Neural cell (in vitro differentiated cells): ENCODE results near the gene TSPAN9. TPM values are rescaled to one million over a fixed set of nuclear protein-coding genes. Genes with fewer than 3 reads are reported as not detected.

Experiments
- H2AFZ ChIP-seq: fragments of 200-600, 300-800 bp; sonication (generic), shearing (Covaris generic); 2 replicates; pipeline ENCODE4 v1.6.0; 2014; ENCODE audit warnings: low read depth, mild to moderate bottlenecking, antibody characterized with exemption, low read length, moderate library complexity
- H3F3A ChIP-seq: fragments of 200-600 bp; shearing (Covaris generic); 2 replicates; pipeline ENCODE4 v1.6.1; 2016; ENCODE audit warnings: mild to moderate bottlenecking, moderate library complexity, mixed read lengths, antibody characterized with exemption, low read length; ENCODE audit not compliant: insufficient read depth, poor library complexity, severe bottlenecking
- H3K27ac ChIP-seq: fragments of 200-600, 300-800 bp; sonication (generic), shearing (Covaris generic); 2 replicates; pipeline ENCODE4 v1.5.1; 2014; ENCODE audit warnings: mild to moderate bottlenecking, low read length, moderate library complexity
- H3K27me3 ChIP-seq: fragments of 300-800, 200-600 bp; sonication (generic), shearing (Covaris generic); 2 replicates; pipeline ENCODE4 v1.6.0; 2014; ENCODE audit warnings: mild to moderate bottlenecking, low read depth, low read length, moderate library complexity; ENCODE audit not compliant: insufficient read depth
- H3K36me3 ChIP-seq: fragments of 300-800, 200-600 bp; sonication (generic), shearing (Covaris generic); 2 replicates; pipeline ENCODE4 v1.5.1; 2014; ENCODE audit warnings: mild to moderate bottlenecking, antibody characterized with exemption, low read length, moderate library complexity; ENCODE audit not compliant: insufficient read depth
- H3K4me2 ChIP-seq: fragments of 300-800, 200-600 bp; sonication (generic), shearing (Covaris generic); 2 replicates; pipeline ENCODE4 v1.6.0; 2014; ENCODE audit warnings: mild to moderate bottlenecking, low read length
- H3K4me3 ChIP-seq: fragments of 300-800, 200-600 bp; sonication (generic), shearing (Covaris generic); 2 replicates; pipeline ENCODE4 v1.5.1; 2014; ENCODE audit warnings: mild to moderate bottlenecking, low read length, moderate library complexity
- H3K79me2 ChIP-seq: fragments of 200-600 bp; shearing (Covaris generic); replicated peaks from 2 replicates; pipeline ENCODE4 v1.6.0; 2014; ENCODE audit warnings: mild to moderate bottlenecking, low read length, moderate library complexity; ENCODE audit not compliant: insufficient read depth
- H3K9ac ChIP-seq: fragments of 300-800, 200-600 bp; sonication (generic), shearing (Covaris generic); 2 replicates; pipeline ENCODE4 v1.6.1; 2016; ENCODE audit warnings: mild to moderate bottlenecking, low read length, mixed read lengths
- H3K9me2 ChIP-seq: fragments of 200-600 bp; shearing (Covaris generic); 2 replicates; pipeline ENCODE4 v1.6.1; 2016; ENCODE audit warnings: mild to moderate bottlenecking, low read length, mixed read lengths; ENCODE audit not compliant: insufficient read depth
- H3K9me3 ChIP-seq: fragments of 200-600, 300-800 bp; sonication (generic), shearing (Covaris generic); 2 replicates; pipeline ENCODE4 v1.6.1; 2016; ENCODE audit warnings: mild to moderate bottlenecking, mixed run types, low read length, moderate library complexity, mixed read lengths
- H4K20me1 ChIP-seq: fragments of 200-600 bp; shearing (Covaris generic); 2 replicates; pipeline ENCODE4 v1.6.1; 2016; ENCODE audit warnings: mild to moderate bottlenecking, mixed run types; ENCODE audit not compliant: insufficient read depth
- EP300 ChIP-seq: fragments of 450-650 bp; conservative IDR thresholded peaks from 2 replicates; pipeline ENCODE4 v1.6.1; 2014; ENCODE audit warnings: antibody characterized with exemption, mild to moderate bottlenecking, moderate library complexity; ENCODE audit not compliant: poor library complexity, severe bottlenecking
- MXI1 ChIP-seq: fragments of 450-650 bp; conservative IDR thresholded peaks from 2 replicates; pipeline ENCODE4 v1.6.1; 2014; ENCODE audit warnings: antibody characterized with exemption, mild to moderate bottlenecking; ENCODE audit not compliant: poor library complexity, severe bottlenecking
- POLR2AphosphoS5 ChIP-seq: IDR thresholded peaks from 2 replicates; pipeline ENCODE4 v1.6.1; 2012
- RAD21 ChIP-seq: fragments of 450-650 bp; conservative IDR thresholded peaks from 2 replicates; pipeline ENCODE4 v1.6.1; 2014; ENCODE audit warnings: antibody characterized with exemption, mild to moderate bottlenecking, moderate library complexity
- SMC3 ChIP-seq: fragments of 450-650 bp; conservative IDR thresholded peaks from 2 replicates; pipeline ENCODE4 v1.6.1; 2014; ENCODE audit warnings: antibody characterized with exemption, mild to moderate bottlenecking, moderate library complexity; ENCODE audit not compliant: poor library complexity
- TAF1 ChIP-seq: IDR thresholded peaks from 2 replicates; pipeline ENCODE4 v1.6.1; 2012; ENCODE audit warnings: low read depth
- polyA plus RNA-seq: library from polyadenylated mRNA; depleted of rRNA; stranded (reverse); fragments of >200 nt; gene quantifications from 2 replicates; pipeline ENCODE4 v1.2.3, GENCODE V29; 2014
- TF ChIP-seq, protein P1 (sequence below): fragments of 450-650 bp; IDR thresholded peaks from 2 replicates; pipeline ENCODE4 v1.5.1; 2014; ENCODE audit warnings: antibody characterized with exemption, mild to moderate bottlenecking, moderate library complexity; ENCODE audit not compliant: poor library complexity, severe bottlenecking

TSPAN9 gene
- polyA plus RNA-seq, 1 donor from 2014 or later, result 11.9 TPM

DNA sequence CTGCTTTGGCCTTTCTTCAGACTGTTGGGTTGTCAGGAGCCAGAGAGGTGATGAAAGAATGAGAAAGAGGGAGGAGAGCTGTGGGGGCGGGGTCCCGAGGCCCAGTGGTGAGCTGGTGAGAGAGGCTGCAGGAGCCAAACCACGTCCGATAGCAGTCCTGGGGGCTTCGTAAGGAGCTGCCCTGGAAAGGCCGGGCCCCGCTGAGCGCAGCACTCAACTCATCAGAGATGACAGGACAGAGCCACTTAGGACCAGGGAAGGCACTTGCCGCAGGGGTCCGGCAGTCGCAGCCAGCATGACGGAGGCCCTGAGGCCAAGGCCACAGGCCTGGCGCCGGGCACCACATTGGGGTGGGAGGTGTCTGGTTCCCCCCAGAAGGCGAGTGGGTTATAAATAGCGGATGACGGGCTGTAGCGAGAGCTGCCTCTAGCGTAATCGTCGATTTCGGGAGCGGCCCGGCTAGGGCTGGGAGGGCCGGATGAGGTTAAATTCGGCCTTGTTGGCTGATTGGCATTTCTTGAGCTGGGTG lies 179.0 kb downstream of the TSPAN9 start:
- Histone ChIP-seq H3K4me2 (no peak overlapping the region), H2AFZ (no peak overlapping the region), H3K36me3 (no peaks in the 10 kb centered on the region), H3K27me3 (no peaks in the 10 kb centered on the region), H4K20me1 (no peaks in the 10 kb centered on the region), H3K9ac (no peak overlapping the region), H3K79me2 (no peaks in the 10 kb centered on the region), H3K4me3 (no peak overlapping the region), H3K9me3 (no peaks in the 10 kb centered on the region), H3F3A (no peaks in the 10 kb centered on the region), H3K9me2 (no peaks in the 10 kb centered on the region), H3K27ac (no peak overlapping the region)
- TF ChIP-seq, protein P1, sequence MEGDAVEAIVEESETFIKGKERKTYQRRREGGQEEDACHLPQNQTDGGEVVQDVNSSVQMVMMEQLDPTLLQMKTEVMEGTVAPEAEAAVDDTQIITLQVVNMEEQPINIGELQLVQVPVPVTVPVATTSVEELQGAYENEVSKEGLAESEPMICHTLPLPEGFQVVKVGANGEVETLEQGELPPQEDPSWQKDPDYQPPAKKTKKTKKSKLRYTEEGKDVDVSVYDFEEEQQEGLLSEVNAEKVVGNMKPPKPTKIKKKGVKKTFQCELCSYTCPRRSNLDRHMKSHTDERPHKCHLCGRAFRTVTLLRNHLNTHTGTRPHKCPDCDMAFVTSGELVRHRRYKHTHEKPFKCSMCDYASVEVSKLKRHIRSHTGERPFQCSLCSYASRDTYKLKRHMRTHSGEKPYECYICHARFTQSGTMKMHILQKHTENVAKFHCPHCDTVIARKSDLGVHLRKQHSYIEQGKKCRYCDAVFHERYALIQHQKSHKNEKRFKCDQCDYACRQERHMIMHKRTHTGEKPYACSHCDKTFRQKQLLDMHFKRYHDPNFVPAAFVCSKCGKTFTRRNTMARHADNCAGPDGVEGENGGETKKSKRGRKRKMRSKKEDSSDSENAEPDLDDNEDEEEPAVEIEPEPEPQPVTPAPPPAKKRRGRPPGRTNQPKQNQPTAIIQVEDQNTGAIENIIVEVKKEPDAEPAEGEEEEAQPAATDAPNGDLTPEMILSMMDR, result no peak
- TF ChIP-seq EP300, result no peak

DNA sequence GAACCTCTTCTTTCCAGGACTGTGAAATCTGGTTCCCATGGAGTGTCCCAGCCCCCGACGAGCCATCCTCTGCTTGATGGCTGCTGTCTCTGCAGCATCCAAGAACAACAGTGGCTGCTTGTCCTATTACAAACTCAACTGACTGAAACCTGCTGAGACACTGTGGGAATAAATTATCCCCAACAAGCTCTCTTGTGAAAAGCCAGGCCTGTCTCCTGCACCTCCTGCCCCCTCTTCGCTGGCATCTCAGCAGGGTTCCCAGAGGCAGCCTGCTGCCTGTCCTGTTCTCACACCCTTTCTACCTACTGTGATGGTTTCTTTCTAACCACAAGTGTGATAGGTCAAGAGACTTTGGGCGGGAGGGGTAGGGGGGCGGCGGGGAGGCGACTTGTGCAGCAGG lies 180.2 kb downstream of the TSPAN9 start:
- Histone ChIP-seq H3K27ac (no peak overlapping the region), H4K20me1 (no peaks in the 10 kb centered on the region), H3K4me2 (no peak overlapping the region)

DNA sequence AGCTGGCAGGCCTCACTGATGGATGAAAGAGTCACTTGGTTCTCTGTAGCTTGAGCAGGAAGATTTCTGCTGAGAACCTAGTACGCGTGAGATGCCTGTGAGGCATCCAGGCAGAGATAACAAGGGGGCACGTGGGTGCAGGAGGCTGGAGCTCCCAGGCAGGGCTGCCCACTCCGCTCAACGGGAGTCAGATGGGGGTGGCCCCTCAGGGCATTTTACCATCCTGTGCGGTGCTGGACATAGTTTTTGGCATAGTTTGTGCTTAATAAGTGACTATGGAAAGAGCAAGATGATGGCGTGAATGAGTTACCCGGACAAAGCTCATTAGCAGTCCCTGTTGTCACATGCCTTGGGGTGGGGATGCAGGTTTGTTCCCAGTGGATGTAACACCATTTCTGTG lies 182.8 kb downstream of the TSPAN9 start:
- H3K4me3 ChIP-seq, result no peak overlapping the region
- no peaks in the 10 kb centered on the region for H4K20me1 ChIP-seq
- no peaks in the 10 kb centered on the region for H3K9me3 ChIP-seq
- no peaks in the 10 kb centered on the region for H3K9me2 ChIP-seq
- no peaks in the 10 kb centered on the region for H3K79me2 ChIP-seq
- no peak overlapping the region for H3K9ac ChIP-seq
- TF ChIP-seq EP300 (no peak), POLR2AphosphoS5 (no peak), SMC3 (no peak), RAD21 (no peak)
- H3K36me3 ChIP-seq, result no peaks in the 10 kb centered on the region
- no peaks in the 10 kb centered on the region for H3F3A ChIP-seq
- H3K4me2 ChIP-seq, result no peak overlapping the region
- no peak overlapping the region for H3K27ac ChIP-seq
- H3K27me3 ChIP-seq, result no peaks in the 10 kb centered on the region
- H2AFZ ChIP-seq, result no peak overlapping the region

More for the DNA sequence above, 180.2 kb downstream of the TSPAN9 start:
- no peaks in the 10 kb centered on the region for H3K27me3 ChIP-seq
- TF ChIP-seq TAF1 (no peak), MXI1 (no peak)
- H3K9me2 ChIP-seq, result no peaks in the 10 kb centered on the region
- H3K36me3 ChIP-seq, result no peaks in the 10 kb centered on the region
- H3K79me2 ChIP-seq, result no peaks in the 10 kb centered on the region
- no peak overlapping the region for H3K4me3 ChIP-seq
- no peaks in the 10 kb centered on the region for H3F3A ChIP-seq
- H2AFZ ChIP-seq, result no peak overlapping the region
- H3K9me3 ChIP-seq, result no peaks in the 10 kb centered on the region
- H3K9ac ChIP-seq, result no peak overlapping the region

DNA sequence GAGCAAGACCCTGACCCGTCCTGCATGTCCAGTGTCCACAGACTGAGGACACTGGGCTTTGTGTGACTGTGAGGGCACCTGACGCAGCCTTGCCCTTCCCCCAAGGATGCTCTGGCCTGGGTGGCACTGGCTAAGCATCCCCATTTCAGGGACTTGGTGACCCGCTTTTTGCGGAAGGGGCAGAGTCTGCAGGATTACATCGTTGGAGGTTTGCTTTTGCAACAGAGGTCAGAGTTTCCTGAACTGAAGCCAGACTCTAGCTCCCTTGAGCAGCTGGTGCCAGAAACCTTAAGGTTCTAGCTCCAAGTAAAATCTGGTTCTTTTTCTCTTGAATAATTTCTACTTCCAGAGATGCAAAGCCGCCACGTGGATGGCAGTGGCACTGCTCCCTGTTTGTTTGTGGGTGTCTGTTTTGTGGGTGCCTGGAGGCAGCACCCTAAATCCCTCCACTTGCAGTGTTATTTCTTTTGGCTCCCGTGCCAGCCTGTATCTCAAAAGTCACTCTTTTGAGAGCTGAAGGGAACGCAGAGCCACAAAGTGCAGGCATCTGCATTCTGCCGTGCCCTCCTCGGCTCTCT lies 184.7 kb downstream of the TSPAN9 start:
- H3K27ac ChIP-seq, result no peak overlapping the region
- H3K9me3 ChIP-seq, result no peaks in the 10 kb centered on the region
- H3K9ac ChIP-seq, result no peak overlapping the region
- no peak overlapping the region for H3K4me2 ChIP-seq
- TF ChIP-seq, protein P1, result peak; percentile 24
- no peak for TF ChIP-seq SMC3
- no peak overlapping the region for H3K4me3 ChIP-seq
- no peaks in the 10 kb centered on the region for H3K27me3 ChIP-seq
- no peak overlapping the region for H2AFZ ChIP-seq
- no peaks in the 10 kb centered on the region for H3K79me2 ChIP-seq
- no peaks in the 10 kb centered on the region for H4K20me1 ChIP-seq
- H3F3A ChIP-seq, result no peaks in the 10 kb centered on the region
- H3K36me3 ChIP-seq, result no peaks in the 10 kb centered on the region
- H3K9me2 ChIP-seq, result no peaks in the 10 kb centered on the region
